ENCODE measurements around the gene PF4V1. TPM values are rescaled to one million over a fixed set of nuclear protein-coding genes. Genes with fewer than 3 reads are reported as not detected.

PF4V1 gene, protein sequence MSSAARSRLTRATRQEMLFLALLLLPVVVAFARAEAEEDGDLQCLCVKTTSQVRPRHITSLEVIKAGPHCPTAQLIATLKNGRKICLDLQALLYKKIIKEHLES
- not detected for polyA plus RNA-seq (2013, experiment 1 of 2; ENCODE audit: insufficient read length)
- polyA plus RNA-seq (2013, experiment 2 of 2; ENCODE audit: insufficient read length), result not detected

DNA sequence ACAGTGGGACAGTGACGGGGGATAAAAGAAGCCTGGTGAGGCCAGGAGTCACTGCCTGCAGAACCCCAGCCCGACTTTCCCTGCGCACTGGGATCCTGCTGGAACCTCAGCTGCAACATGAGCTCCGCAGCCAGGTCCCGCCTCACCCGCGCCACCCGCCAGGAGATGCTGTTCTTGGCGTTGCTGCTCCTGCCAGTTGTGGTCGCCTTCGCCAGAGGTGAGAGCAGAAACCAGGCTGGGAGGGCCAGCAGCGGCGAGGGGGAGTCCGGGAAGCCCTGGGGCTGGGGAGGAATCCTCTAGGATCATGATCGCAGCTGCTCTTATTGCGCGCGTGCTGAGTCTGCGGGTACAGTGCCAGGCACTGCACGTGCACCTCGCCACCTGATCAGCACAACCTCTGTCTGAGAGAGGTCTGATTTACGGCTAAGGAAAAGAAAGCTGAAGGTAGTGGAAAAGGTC, at the start of gene PF4V1:
PF4V1 (plus strand) TSS at position 51 of the 459 bp plus-strand sequence; CDS start at position 118, 67 bp downstream.
- no peak for DNase-seq

DNA sequence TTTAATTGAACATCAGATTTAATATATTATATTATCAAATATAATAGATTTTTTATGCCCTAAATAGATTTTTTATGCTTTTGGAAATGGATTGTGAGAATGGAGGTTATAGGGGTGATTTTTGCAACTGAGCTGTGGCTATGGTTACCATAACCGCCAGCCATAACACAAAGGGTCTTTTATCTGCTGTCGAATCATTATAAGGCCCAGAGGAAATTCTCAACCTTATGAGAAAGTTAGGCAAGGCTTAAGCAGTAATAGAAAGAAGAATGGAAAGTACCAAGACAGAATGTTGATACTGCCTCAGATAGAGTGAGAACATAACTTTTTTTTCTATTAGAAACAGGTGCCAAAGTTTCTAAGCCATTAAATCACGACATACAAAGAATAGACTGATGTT, 42.9 kb upstream of the PF4V1 start:
- no peak for DNase-seq

DNA sequence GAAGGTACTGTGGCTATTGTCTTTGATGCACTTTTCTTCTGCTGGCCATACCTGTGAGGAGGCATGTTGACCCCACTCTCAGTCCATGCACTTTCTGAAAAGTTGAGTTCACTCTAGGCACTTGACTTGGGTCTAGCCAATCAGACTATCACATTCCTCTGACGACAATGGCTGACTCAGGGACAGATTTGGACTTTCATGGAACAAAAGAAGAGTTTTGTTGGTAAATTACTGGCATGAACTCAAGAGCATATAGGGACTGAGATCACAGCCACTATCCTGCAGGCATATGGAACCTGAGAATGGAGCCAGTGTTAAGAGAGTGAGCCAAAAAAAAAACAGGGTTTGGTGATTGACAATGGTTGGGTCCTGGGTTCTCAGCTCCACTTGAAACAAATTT, 41.3 kb upstream of the PF4V1 start:
- DNase-seq, result no peak

DNA sequence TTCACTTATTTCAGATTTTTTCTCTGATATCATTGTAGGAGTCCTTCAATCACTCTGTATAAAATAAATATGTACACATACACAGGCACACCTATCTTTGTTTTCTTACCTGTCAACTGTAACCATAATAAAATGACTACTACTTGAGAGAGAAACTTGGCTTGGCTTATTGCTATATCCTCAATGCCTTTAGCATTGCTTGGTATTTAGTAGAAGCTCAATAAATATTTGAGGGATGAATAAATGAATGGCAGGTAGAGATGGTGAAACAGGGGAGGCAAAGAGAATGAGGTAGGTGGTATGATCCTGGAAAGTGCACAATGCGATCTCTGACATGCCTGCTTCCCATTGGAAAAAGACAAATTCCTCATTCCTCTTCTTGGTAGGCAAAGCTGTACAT, 38.4 kb upstream of the PF4V1 start:
- no peak for DNase-seq

DNA sequence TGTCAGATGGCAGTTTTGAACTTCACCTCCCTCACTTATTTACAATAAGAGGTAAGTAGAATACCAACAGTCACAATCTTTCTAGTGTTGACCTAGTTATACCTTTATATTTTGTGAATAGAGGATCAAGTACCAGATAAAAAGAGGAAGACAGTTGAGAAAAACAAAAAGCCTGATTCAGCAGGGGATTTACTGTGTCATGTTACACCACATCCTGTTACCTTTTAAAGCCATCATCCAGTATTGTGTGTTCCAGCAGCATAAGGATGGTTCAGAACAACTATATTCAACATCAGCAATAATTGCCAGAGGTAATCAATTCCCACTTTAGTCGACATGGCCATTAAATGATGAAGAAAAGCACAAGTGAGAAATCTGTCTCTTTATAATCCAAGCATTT, 38.0 kb upstream of the PF4V1 start:
- no peak for DNase-seq

DNA sequence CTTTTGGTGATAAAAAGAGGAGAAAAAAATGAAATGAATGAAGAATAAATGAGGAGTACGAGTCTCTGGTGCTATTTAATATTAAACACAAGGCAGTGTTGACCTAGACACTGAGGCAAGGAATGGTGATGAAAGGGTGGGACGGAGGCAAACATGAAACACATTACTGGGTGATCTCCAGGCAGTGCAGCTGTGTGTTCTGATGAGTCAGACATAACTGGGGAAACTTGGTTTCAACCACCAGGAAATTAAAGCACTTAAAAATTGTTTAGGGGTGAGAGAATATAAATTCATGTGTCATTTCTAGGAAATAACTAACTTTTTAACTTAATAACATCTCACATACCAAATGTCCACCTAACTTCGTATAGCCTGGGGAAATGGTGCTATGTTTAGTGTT, 36.3 kb upstream of the PF4V1 start:
- peak; percentile 81 for DNase-seq

DNA sequence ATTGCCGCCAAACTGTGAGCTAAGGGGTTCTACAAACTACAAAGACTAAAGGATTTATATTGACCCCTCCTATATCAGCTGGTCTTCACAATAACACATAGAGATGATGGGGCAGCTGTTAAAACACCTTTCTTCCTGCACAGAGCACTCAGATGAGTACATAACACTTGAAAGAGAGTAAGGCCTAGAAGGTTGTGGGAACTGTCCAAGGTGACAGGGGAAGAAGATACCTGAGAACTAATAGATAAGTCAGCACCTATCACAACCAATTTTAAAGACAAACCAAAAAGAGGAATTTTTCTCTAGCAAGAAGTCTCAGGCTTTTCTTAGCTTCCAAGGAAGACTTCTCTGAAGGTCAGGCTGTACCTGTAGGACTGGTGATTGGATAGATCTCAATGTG, 35.8 kb upstream of the PF4V1 start:
- DNase-seq, result no peak

DNA sequence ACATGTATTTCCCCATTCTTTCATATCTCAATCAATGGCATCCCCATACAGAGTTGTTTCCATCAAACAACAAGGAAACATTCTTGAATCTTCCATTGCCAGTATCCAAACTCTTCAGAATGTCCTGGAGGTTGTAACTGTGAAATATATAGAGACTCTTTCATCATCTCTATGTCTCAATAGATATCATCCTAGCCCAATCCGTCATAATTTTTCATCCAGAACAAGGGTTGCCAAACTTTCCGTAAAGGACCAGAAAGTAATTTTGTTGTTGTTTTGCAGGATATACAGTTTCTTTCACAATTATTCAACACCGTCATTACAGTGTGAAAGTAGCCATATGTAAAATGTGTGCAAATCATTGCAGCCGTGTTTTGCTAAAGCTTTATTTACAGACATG, 31.8 kb upstream of the PF4V1 start:
- no peak for DNase-seq

DNA sequence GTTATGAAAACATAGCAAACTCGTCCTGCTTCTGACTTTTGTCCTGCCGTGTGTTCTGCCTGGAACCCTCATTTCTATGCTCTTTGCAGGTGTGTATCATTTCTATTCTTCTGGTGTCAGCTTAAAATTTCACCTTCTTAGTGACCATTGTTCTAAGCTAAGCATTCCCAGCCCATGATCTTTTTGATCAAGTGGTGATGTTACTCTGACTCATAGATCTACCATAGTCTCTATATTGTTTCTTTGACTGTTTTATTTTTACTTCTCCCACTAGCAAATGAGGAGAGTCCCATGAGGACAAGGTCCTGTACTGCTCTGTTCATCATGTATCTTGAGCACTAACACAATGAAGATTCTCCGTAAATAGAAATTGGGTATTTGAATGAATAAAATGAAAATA, 30.7 kb upstream of the PF4V1 start:
- DNase-seq, result peak; percentile 44

DNA sequence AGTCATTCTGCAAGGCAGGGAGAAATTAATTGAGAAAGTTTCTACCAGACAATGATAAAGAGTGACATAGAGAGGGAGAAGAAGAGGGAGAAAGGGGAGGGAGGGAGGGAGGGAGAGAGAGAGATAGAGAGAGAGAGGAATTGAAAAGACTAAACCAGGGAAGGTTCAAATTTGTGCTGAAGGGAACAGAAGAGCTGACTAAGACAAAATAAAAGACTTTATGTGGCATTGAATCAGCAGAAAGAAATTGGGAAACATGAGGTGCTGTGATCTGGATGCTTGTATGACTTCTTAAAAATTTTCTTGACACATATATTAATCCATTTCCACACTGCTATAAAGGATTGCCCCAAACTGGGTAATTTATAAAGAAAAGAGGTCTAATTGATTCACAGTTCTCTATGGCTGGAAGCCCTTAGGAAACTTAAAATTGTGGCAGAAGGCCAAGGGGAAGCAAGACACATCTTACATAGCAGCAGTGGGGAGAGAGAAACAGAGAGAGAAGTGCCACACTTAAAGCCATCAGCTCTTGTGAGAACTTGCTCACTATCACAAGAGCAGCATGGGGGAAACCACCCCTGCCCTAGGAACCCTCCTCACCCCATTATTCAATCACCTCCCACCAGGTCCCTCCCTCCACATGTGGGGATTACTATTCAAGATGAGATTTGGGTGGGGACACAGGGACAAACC, 30.1 kb upstream of the PF4V1 start:
- no peak for DNase-seq

DNA sequence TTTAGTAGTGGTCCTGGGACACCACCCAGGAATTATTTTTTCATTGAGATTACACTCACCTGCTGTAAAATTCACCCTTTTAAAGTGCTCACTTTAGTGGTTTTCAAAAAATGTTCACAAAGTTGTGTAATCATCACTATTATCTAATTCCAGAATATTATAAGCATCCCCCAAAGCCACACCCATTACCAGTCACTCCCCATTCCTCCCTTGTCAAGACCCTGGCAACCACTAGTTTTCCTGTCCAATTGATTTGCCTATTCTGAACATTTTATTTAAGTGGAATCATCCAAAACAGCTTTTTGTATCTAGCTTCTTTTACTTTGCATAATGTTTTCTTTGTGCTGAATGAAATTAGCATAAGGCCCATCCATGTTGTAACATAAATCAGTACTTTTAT, 29.3 kb upstream of the PF4V1 start:
- DNase-seq, result no peak

DNA sequence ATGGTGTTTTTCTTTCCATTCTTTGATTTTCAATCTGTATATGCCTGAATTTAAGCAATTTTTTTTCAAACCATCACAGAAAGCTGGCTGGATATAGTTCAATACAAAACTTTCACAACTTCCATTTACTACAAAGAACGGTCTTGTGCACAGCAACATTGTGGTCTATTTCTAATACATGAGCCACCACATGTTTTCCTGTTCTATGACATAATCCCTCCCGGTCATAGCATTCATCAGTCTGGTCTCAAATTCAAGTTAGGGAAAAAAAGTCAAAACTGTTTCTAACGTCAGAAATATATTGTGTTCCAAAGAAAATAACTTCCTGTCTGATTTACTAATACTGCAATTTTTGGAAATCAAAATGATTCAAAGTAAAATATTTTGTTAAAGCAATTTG, 24.1 kb upstream of the PF4V1 start:
- DNase-seq, result peak; percentile 17

DNA sequence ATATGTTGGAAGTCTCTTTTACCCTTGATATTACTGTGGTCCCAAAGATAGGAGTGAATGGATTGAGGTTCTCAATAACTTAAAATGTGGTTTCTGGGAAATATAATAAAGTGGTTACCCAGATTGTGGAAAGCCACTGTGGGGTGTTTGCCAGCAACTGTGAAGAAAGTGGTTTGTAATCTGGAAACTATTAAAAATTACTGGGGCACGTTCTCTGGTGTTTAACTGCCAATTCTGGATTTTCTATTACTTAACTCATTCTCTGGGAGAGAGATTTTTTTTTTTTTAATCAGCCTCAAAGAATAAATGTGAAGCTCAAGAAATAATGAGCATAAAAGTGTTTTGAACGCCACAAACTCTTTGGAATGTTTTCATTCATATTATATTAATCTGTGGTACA, 21.5 kb upstream of the PF4V1 start:
- no peak for DNase-seq

DNA sequence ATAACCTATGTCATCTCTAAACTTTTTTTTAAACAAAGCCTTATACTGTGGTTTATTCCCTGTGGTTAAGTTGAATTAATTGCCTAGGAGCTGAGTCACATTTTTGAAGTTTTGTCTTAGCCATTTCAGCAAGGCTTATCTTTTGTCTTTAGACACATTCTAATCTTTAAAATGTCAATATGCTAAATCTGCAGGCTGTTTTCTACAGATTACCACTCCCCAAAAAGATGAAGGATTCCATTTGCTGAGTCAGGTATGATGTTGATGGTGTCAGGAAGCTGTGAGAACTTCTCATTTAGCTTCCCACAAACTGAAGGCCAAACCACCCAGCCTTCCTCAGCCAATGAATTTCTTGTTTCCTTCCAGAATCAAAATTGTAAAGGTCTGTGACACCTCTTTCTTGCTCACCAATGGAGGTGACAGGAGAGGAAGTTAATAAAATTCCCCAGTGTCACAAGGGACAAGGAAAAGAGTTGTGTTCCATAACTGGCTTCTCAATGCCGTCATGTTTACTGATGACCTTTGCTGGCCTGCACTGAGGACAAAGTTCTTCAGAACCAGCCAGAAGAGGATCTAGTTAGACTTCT, 20.4 kb upstream of the PF4V1 start:
- DNase-seq, result peak; percentile 53

DNA sequence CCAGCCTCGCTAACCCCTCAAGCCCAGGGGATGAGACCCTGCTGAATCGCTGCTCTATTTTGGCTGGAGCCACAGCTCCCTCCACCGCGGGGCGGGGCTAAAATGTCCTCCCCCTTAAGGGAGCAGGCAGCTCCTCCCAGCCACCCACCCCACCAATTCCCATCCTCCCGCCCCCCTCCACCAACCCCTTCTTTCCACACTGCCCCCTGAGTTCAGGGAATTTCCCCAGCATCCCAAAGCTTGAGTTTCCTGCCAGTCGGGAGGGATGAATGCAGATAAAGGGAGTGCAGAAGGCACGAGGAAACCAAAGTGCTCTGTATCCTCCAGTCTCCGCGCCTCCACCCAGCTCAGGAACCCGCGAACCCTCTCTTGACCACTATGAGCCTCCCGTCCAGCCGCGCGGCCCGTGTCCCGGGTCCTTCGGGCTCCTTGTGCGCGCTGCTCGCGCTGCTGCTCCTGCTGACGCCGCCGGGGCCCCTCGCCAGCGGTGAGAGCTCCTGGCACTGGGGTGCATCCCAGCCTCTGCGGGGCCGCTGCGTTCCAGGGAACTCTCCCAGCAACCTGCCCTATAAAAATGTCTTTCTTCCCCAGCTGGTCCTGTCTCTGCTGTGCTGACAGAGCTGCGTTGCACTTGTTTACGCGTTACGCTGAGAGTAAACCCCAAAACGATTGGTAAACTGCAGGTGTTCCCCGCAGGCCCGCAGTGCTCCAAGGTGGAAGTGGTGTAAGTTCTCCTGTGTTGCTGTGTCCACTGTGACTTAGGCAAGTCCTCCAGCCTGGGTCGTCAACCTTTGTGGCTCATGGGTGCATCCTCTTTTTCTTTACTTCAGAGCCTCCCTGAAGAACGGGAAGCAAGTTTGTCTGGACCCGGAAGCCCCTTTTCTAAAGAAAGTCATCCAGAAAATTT, 16.5 kb upstream of the PF4V1 start, which contains the start of gene CXCL6:
CXCL6 (plus strand) TSS at position 306 of the 907 bp plus-strand sequence; CDS start at position 379, 73 bp downstream.
- DNase-seq, result peak; percentile 16

DNA sequence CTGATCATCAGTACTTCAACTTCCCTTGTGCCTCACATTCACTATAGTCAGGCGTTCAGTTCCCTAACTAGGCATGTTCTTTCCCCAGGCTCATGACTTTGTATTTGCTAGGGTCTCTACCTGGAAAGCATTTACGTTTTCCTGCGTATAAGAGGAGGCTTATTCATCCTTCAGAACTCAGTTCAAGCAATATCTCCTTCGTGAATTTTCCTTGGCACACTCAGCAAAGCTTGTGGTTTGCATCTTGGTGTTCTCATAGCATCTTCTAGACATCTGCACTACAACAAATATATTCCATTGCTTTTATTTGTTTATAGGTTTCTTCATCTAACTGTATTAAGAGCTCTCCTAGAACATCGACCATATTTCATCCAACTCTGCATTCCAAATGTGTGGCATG, 14.0 kb upstream of the PF4V1 start:
- DNase-seq, result no peak

DNA sequence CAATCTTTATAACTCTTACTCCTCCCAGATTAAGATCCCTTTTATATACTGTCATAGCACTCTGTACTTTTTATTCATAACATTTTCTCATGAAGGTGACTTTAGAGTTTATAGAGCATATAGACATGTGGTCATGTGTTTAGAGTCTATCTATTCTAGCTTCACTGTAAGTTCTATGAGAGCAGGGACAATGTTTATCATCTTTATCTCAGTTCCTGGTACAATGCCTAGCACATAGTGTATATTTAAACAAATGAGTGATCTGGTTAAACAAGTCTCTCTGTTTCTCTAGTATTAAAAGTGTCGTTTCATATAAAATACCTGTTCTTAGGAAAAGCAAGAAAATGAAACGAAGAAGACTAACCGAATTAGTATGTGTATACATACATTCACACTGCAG, 13.4 kb upstream of the PF4V1 start:
- DNase-seq, result no peak

DNA sequence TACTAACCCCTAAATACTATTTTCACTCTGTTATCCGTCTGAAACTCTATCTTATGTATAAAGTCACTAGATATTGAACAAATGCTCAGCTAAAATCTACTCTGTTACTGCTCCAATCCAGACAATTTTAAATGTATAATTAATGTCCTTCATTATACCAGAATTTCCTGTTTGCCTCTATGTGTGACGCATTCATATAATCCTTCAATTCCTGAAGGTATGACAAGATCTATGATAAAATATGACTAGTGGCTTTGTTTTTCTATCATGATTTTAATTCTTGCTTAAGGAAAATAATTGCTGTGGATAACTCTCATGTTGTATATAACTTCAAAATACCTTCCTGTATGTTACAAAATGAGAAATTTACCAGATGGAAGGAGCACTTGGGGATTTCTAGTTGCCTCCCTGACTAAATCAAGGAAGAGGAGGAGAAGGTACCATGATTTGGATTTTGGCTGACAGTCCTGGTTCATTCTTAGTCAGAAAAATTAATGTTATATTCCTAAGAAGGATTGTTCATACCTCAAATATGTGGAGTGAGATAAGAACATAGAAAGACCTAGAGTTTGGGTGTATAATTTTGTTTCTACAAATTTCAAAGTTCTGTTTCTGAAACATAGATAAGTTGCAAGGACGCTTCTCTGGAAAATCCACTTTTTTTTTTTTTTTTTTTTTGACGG, 11.7 kb upstream of the PF4V1 start:
- DNase-seq, result peak; percentile 26

DNA sequence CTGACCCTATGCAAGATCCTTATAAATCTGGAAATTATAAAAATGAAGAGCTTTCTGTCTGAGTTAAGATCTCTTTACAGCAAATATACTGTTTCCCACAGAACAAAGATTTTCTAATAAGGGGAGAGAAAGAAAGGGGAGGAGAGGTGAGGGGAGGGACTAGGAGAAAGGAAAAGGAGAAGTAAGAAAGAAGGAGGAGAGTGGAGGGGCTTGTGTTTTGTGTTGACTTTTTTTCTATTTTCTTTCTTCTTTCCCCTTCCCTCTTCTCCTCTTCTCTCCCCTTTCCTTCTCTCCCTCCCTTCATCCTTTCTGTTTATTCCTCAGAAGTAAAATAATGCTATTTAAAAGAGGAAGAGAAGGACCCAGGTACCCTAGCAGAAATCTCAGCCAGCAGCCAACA, 10.4 kb upstream of the PF4V1 start:
- no peak for DNase-seq

DNA sequence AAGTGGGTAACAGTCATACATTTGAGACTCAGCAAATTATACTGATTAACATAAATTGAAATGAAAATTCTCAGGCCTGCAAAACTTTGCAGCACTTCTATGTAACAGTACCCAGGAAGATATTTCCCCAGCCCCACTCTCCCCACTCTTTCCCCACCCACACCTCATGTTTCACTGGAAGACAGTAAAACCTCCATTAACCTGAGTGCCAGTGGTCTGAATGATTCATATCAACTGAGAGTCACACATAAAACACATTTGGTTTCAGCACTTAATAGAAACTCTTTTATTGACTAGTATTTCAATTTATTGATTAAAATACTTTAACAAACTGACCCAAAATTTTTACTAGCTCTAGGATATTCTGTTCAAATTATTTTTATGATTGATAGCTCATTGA, 9.7 kb upstream of the PF4V1 start:
- no peak for DNase-seq

DNA sequence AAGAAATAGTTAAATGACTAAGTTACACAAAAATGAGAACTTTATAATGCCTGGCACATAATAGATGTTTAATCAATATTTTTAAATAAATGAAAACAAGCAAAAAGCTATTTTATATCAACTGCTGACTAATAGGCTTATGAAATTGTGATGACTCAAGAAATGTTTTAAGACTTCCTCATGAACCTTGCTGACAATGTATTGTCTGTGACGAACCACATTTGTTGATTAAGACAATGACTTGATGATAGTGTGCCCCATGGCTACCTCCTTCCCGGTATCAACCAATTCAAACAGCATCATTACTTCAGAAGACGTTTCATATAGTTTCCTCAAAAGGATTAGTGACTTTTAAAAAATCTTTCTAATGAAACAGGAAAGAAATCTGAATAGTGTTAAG, 8.8 kb upstream of the PF4V1 start:
- peak; percentile 67 for DNase-seq

DNA sequence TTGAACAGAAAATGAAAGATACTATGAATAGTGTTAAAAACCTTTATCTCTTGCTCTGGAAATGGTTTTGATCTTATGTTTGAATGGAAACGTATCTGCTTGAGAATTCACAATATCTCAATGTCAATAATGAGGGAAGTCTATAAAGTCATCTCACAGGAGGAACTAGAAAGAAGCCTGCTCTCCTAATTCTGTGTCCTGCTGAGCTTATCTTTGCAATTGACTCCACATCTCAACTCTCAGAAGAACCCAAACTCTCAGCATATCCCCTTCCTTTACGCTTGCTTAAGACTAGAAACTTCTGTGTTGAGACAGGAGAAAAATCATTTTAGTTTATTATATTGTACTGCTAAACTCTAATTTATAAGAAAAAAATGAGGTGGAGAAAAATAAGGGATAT, 8.3 kb upstream of the PF4V1 start:
- no peak for DNase-seq
